Lower leg skin (tissue), 4 donors: ENCODE results near the gene CD55. TPM values are rescaled to one million over a fixed set of nuclear protein-coding genes. Genes with fewer than 3 reads are reported as not detected.

Experiments
- DNase-seq, 2 donors: peaks; one replicate each; pipeline ENCODE4 v3.0.0-alpha.2; 2019; ENCODE audit warnings: low spot score in 2 of 2
- H3K4me3 ChIP-seq: fragments of 200-600 bp; sonication (generic); 2 replicates; pipeline ENCODE4 v1.5.1; 2017; ENCODE audit warnings: mild to moderate bottlenecking, low read depth; ENCODE audit not compliant: poor library complexity, severe bottlenecking
- POLR2A ChIP-seq, 2 donors: fragments of 450-650 bp; IDR thresholded peaks; one replicate each; pipeline ENCODE4 v1.6.1; 2016 to 2017; ENCODE audit warnings: antibody characterized with exemption in 2 of 2, mild to moderate bottlenecking in 1 of 2, moderate library complexity in 1 of 2
- WGBS, 2 donors: methylation state at CpG; one replicate each; pipeline ENCODE4 v1.1.5; 2018; 5-methylcytosine and 5-hydroxymethylcytosine counted together
- intact Hi-C: fragments of 100-400 bp; cut with DNase I; formaldehyde crosslinking; loops from one replicate; pipeline ENCODE4 v1.15.0; 2023; ENCODE audit warnings: low total_unique reads
- total RNA-seq, 4 donors: library from RNA; depleted of rRNA; stranded (reverse); fragments of >200 nt; gene quantifications; one replicate each; pipeline ENCODE4 v1.1.0, GENCODE V29; 2016
- TF ChIP-seq, protein P1 (sequence below), 3 donors: fragments of 450-650 bp; IDR thresholded peaks; one replicate each; pipeline ENCODE4 v1.5.1; 2016; ENCODE audit warnings: antibody characterized with exemption in 3 of 3, mild to moderate bottlenecking in 3 of 3, moderate library complexity in 2 of 3

CD55 gene, protein sequence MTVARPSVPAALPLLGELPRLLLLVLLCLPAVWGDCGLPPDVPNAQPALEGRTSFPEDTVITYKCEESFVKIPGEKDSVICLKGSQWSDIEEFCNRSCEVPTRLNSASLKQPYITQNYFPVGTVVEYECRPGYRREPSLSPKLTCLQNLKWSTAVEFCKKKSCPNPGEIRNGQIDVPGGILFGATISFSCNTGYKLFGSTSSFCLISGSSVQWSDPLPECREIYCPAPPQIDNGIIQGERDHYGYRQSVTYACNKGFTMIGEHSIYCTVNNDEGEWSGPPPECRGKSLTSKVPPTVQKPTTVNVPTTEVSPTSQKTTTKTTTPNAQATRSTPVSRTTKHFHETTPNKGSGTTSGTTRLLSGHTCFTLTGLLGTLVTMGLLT
- 100 to 1,000 TPM; 153 to 260 (median 238) TPM for total RNA-seq

DNA sequence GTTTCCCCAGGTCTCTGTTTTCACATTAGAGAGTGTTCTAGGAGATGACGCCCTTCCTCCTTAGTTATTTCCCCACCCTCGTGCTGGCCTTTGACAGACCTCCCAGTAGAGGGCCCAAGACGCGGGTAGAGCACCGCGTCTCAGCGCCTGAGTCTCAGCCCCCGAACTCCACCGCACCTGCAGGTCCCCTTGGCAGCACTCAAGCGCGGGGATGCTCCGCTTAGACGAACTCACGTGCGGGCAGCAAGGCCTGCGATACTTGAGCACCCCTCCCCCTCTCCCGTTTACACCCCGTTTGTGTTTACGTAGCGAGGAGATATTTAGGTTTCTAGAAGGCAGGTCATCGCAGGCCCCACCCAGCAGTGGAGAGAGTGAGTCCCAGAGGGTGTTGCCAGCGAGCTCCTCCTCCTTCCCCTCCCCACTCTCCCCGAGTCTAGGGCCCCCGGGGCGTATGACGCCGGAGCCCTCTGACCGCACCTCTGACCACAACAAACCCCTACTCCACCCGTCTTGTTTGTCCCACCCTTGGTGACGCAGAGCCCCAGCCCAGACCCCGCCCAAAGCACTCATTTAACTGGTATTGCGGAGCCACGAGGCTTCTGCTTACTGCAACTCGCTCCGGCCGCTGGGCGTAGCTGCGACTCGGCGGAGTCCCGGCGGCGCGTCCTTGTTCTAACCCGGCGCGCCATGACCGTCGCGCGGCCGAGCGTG is at the start of gene CD55:
Gene CD55, plus strand, starts transcription at position 600 of the 711 bp plus-strand sequence. Its CDS starts 88 bp downstream, at position 688.
- TF ChIP-seq, protein P1, sequence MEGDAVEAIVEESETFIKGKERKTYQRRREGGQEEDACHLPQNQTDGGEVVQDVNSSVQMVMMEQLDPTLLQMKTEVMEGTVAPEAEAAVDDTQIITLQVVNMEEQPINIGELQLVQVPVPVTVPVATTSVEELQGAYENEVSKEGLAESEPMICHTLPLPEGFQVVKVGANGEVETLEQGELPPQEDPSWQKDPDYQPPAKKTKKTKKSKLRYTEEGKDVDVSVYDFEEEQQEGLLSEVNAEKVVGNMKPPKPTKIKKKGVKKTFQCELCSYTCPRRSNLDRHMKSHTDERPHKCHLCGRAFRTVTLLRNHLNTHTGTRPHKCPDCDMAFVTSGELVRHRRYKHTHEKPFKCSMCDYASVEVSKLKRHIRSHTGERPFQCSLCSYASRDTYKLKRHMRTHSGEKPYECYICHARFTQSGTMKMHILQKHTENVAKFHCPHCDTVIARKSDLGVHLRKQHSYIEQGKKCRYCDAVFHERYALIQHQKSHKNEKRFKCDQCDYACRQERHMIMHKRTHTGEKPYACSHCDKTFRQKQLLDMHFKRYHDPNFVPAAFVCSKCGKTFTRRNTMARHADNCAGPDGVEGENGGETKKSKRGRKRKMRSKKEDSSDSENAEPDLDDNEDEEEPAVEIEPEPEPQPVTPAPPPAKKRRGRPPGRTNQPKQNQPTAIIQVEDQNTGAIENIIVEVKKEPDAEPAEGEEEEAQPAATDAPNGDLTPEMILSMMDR (IDR thresholded peaks at IDR 0.05) = no peak
- peak in 1 of 2 donors; percentile 89 for TF ChIP-seq POLR2A (IDR thresholded peaks at IDR 0.05)
- H3K4me3 ChIP-seq = peak within 1 kb of the TSS; percentile 87
- DNase-seq = peak; percentile 99
- intact Hi-C loops = no loop called here
- WGBS, 2 donors = 1% methylated on average over 53 of the region's 53 CpGs

DNA sequence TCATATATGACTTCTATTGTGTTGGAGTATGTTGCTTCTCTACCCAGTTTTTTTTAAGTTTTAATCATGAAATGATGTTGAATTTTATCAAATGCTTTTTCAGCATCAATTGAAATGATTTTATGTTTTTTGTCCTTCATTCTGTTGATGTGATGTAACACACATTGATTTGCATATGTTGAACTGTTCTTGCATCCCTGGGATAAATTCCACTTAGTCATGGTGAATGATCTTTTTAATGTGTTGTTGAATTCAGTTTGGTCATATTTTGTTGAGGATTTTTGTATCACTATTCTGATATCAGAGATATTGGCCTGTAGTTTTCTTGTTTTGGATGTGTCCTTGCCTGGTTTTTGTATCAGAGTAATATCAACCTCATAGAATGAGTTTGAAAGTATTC is 46.6 kb upstream of the CD55 start:
- intact Hi-C loops = no loop called here
- DNase-seq = no peak
- no peak overlapping the region for H3K4me3 ChIP-seq
- TF ChIP-seq, protein P1 (IDR thresholded peaks at IDR 0.05) = no peak
- TF ChIP-seq POLR2A (IDR thresholded peaks at IDR 0.05) = no peak

DNA sequence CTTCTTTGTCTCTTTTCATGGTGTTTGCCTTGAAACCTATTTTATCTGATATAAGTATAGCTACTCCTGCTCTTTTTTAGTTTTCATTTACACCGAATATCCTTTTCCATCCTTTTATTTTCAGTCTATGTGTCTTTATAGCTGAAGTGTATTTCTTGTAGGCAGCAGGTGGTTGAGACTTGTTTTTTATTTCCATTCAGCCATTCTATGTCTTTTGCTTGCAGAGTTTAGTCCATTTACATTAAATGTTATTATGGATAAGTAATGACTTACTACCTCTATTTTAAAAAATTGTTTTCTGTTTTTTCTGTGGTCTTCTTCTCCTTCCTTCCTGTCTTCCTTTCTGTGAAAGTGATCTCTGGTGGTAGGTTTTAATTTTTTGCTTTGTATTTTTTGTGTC is 45.0 kb upstream of the CD55 start:
- intact Hi-C loops = no loop called here
- DNase-seq = no peak
- no peak overlapping the region for H3K4me3 ChIP-seq
- TF ChIP-seq POLR2A (IDR thresholded peaks at IDR 0.05) = no peak
- TF ChIP-seq, protein P1 (IDR thresholded peaks at IDR 0.05) = no peak
- 89 to 100% methylated on average over 1 of the region's 1 CpG for WGBS, 2 donors

DNA sequence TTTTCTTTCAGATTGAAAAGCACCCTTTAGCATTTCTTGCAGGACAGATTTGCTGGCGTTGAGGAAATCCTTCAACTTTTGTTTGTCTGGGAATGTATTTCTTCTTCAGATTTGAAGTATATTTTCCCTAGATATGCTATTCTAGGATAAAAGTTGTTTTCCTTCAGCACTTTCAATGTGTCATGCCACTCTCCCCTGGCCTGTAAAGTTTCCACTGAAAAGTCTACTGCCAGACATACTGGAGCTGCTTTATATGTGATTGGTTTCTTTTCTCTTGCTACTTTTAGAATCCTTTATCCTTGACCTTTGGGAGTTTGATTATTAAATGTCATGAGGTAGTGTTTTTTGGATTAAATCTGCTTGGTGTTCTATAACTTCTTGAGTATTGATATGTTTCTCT is 44.2 kb upstream of the CD55 start:
- intact Hi-C loops = no loop called here
- WGBS, 2 donors = 52 to 63% methylated on average over 1 of the region's 1 CpG
- H3K4me3 ChIP-seq = no peak overlapping the region
- TF ChIP-seq, protein P1 (IDR thresholded peaks at IDR 0.05) = no peak
- no peak for TF ChIP-seq POLR2A (IDR thresholded peaks at IDR 0.05)
- no peak for DNase-seq

DNA sequence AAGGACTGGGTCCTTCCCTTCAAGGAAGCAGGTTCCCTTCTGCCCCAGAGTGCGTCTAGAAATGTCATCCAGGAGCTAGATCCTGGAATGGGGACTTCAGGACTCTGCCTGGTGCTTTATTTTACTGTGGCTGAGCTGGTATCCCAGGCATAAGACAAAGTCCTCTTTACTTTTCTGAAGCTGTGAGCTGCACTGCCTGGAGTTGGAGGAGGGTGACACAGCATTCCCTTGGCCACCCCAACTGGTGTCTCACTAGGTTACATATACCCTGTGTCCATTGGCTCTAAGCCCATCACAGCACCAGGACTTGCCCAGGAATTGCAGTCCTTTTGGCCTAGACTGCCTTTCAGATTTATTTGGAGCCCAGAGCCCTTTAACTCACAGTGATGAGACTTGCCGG is 41.8 kb upstream of the CD55 start:
- whole genome bisulfite sequencing, 2 donors = 94 to 96% methylated on average over 2 of the region's 2 CpGs
- H3K4me3 ChIP-seq = no peak overlapping the region
- intact Hi-C loops = no loop called here
- TF ChIP-seq, protein P1 (IDR thresholded peaks at IDR 0.05) = no peak
- no peak for DNase-seq
